Body of pancreas (tissue), 4 donors: ENCODE measurements around the gene UMAD1.

Experiments
- POLR2A ChIP-seq, 3 donors: fragments of 450-650 bp; IDR thresholded peaks; one replicate each; pipeline ENCODE4 v1.6.1; 2016; ENCODE audit warnings: antibody characterized with exemption in 3 of 3, mild to moderate bottlenecking in 2 of 3
- TF ChIP-seq, protein P1 (sequence below), 7 experiments: fragments of 450-650 bp in 4 of 7; fragments of 200-600 bp in 3 of 7; sonication (generic) in 3 of 7; IDR thresholded peaks; one replicate each; pipeline ENCODE4 v1.5.1; 2016 to 2019; ENCODE audit warnings: antibody characterized with exemption in 7 of 7

DNA sequence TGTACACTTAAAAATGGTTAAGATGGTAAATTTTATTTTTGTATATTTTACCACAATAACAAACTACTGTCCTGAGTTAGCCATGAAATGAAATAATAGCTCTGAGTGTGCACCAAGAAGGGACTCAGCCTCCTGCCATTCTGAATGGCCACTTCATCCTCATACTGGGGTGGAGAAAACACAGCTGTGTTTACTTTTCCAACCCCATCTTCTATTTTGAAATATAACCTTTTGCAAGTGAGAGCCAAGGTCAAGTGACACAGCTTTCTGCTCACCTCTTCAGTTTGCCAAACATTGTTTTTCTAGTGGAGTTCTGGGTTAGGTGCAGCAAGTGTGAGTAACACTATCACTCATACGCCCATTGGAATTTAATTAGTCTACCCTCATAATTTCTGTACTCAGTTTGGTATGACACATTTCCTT, 220.7 kb downstream of the UMAD1 start:
- no peak for TF ChIP-seq POLR2A (IDR thresholded peaks at IDR 0.05)
- TF ChIP-seq, protein P1, sequence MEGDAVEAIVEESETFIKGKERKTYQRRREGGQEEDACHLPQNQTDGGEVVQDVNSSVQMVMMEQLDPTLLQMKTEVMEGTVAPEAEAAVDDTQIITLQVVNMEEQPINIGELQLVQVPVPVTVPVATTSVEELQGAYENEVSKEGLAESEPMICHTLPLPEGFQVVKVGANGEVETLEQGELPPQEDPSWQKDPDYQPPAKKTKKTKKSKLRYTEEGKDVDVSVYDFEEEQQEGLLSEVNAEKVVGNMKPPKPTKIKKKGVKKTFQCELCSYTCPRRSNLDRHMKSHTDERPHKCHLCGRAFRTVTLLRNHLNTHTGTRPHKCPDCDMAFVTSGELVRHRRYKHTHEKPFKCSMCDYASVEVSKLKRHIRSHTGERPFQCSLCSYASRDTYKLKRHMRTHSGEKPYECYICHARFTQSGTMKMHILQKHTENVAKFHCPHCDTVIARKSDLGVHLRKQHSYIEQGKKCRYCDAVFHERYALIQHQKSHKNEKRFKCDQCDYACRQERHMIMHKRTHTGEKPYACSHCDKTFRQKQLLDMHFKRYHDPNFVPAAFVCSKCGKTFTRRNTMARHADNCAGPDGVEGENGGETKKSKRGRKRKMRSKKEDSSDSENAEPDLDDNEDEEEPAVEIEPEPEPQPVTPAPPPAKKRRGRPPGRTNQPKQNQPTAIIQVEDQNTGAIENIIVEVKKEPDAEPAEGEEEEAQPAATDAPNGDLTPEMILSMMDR (IDR thresholded peaks at IDR 0.05): no peak
